Suprapubic skin (tissue), 4 donors: ENCODE measurements around the gene OSBP2. TPM values are rescaled to one million over a fixed set of nuclear protein-coding genes. Genes with fewer than 3 reads are reported as not detected.

Source experiments
- DNase-seq, 2 donors: peaks; one replicate each; pipeline ENCODE4 v3.0.0-alpha.2; 2019; ENCODE audit warnings: low spot score in 2 of 2
- H3K27ac ChIP-seq: fragments of 200-600 bp; sonication (generic); one replicate; pipeline ENCODE4 v1.5.1; 2019
- H3K27me3 ChIP-seq: fragments of 200-600 bp; sonication (generic); one replicate; pipeline ENCODE4 v1.5.1; 2019
- H3K36me3 ChIP-seq: fragments of 200-600 bp; sonication (generic); one replicate; pipeline ENCODE4 v1.5.1; 2019
- H3K4me1 ChIP-seq: fragments of 200-600 bp; sonication (generic); one replicate; pipeline ENCODE4 v1.5.1; 2019
- H3K4me3 ChIP-seq: fragments of 200-600 bp; sonication (generic); one replicate; pipeline ENCODE4 v1.5.1; 2019; ENCODE audit warnings: mild to moderate bottlenecking
- H3K9me3 ChIP-seq: fragments of 200-600 bp; sonication (generic); one replicate; pipeline ENCODE4 v1.5.1; 2019
- EP300 ChIP-seq: sonication (generic); formaldehyde crosslinking; IDR thresholded peaks from one replicate; pipeline ENCODE4 v1.6.1; 2017; ENCODE audit warnings: antibody characterized with exemption
- POLR2A ChIP-seq, 2 donors: fragments of 450-650 bp; IDR thresholded peaks; one replicate each; pipeline ENCODE4 v1.6.1; 2017; ENCODE audit warnings: antibody characterized with exemption in 2 of 2, mild to moderate bottlenecking in 2 of 2, moderate library complexity in 2 of 2
- POLR2AphosphoS5 ChIP-seq, 3 donors: sonication (generic); formaldehyde crosslinking; IDR thresholded peaks; one replicate each; pipeline ENCODE4 v1.6.1; 2017; ENCODE audit warnings: antibody characterized with exemption in 3 of 3
- whole genome bisulfite sequencing: methylation state at CpG from one replicate; pipeline ENCODE4 v1.1.5; 2018; 5-methylcytosine and 5-hydroxymethylcytosine counted together
- total RNA-seq, 4 donors: library from RNA; depleted of rRNA; stranded (reverse); fragments of >200 nt; gene quantifications; one replicate each; pipeline ENCODE4 v1.1.0, GENCODE V29; 2016
- TF ChIP-seq, protein P1 (sequence below), 2 donors: fragments of 200-600 bp in 1 of 2; fragments of 450-650 bp in 1 of 2; sonication (generic) in 1 of 2; IDR thresholded peaks; one replicate each; pipeline ENCODE4 v1.5.1; 2016 to 2019; ENCODE audit warnings: antibody characterized with exemption in 2 of 2, mild to moderate bottlenecking in 1 of 2, moderate library complexity in 1 of 2

The OSBP2 gene
- total RNA-seq, 4 donors from 2014 or later, result 3.9 to 11.3 (median 6.4) TPM

DNA sequence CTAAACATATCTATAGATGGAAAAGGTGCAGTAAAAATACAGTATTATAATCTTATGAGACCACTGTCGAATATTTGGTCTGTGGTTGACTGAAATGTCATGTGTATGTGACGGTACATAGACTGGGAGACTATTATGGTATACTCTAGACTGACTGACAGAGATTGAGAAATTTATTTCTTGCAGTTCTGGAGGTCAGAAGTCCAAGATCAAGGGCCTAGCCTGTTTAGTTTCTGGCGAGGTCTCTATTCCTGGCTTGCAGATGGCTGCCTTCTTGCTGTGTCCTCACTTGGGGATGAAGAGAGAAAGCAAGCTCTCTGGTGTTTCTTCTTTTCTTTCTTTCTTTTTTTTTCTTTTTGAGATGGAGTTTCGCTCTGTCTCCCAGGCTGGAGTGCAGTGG, 7.3 kb upstream of the OSBP2 start:
- TF ChIP-seq EP300 (no peak), POLR2A (IDR thresholded peaks at IDR 0.05) (no peak), POLR2AphosphoS5 (IDR thresholded peaks at IDR 0.05) (no peak)
- TF ChIP-seq, protein P1, sequence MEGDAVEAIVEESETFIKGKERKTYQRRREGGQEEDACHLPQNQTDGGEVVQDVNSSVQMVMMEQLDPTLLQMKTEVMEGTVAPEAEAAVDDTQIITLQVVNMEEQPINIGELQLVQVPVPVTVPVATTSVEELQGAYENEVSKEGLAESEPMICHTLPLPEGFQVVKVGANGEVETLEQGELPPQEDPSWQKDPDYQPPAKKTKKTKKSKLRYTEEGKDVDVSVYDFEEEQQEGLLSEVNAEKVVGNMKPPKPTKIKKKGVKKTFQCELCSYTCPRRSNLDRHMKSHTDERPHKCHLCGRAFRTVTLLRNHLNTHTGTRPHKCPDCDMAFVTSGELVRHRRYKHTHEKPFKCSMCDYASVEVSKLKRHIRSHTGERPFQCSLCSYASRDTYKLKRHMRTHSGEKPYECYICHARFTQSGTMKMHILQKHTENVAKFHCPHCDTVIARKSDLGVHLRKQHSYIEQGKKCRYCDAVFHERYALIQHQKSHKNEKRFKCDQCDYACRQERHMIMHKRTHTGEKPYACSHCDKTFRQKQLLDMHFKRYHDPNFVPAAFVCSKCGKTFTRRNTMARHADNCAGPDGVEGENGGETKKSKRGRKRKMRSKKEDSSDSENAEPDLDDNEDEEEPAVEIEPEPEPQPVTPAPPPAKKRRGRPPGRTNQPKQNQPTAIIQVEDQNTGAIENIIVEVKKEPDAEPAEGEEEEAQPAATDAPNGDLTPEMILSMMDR (IDR thresholded peaks at IDR 0.05), result no peak
- no peaks in the 10 kb centered on the region for H3K9me3 ChIP-seq
- H3K36me3 ChIP-seq, result no peaks in the 10 kb centered on the region
- WGBS, result 88% methylated on average over 4 of the region's 4 CpGs
- H3K27ac ChIP-seq, result no peak overlapping the region
- H3K27me3 ChIP-seq, result no peaks in the 10 kb centered on the region
- no peaks in the 10 kb centered on the region for H3K4me1 ChIP-seq
- DNase-seq, result no peak
- no peak overlapping the region for H3K4me3 ChIP-seq

DNA sequence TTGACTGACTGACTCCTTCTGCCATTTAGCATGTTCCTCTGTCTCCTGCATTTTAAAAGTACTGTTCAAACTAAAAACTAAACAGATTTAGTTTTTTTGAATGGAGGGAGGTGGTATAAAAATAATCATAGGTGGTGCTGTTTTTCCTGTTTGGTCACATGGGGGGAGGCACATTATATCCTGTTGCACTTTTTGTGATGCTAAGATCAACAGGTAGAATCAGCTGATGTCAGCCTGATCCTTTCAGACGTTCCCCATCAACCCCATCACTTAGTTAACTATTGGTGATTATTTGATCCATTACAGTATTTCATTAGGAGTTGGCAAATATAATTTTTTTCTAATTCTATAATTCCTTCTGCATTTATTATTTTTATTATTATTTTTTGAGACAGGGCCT, 5.1 kb upstream of the OSBP2 start:
- no peaks in the 10 kb centered on the region for H3K27me3 ChIP-seq
- H3K27ac ChIP-seq, result no peak overlapping the region
- H3K9me3 ChIP-seq, result no peaks in the 10 kb centered on the region
- peaks cover 6% of the 10 kb centered on the region for H3K4me1 ChIP-seq
- WGBS, result 55% methylated on average over 1 of the region's 1 CpG
- H3K4me3 ChIP-seq, result no peak overlapping the region
- DNase-seq, result no peak
- TF ChIP-seq, protein P1 (IDR thresholded peaks at IDR 0.05), result no peak
- no peak for TF ChIP-seq POLR2AphosphoS5 (IDR thresholded peaks at IDR 0.05)
- no peaks in the 10 kb centered on the region for H3K36me3 ChIP-seq

DNA sequence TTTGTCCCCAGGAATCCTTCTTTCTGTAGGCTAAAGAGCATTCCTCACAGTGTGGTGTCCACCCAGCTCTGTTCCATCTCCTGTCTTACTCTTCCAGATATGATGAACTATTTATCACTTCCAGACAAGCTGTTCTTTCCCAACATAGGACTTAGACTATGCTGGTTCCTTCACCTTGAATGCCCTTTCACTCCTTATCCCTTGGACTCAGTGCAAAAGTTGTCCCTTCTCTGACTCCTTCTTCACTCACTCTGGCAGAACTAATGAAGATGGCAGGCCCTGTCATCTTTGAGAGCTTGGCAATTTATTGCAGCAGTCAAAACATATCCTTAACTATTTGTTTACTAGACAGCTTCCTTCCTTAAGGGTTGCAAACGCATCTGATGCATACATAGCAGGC, 3.5 kb upstream of the OSBP2 start:
- Histone ChIP-seq H3K9me3 (no peaks in the 10 kb centered on the region), H3K27ac (no peak overlapping the region), H3K36me3 (no peaks in the 10 kb centered on the region), H3K4me1 (peaks cover 15% of the 10 kb centered on the region), H3K4me3 (no peak overlapping the region), H3K27me3 (no peaks in the 10 kb centered on the region)
- DNase-seq, result no peak
- 77% methylated on average over 1 of the region's 1 CpG for WGBS
- no peak for TF ChIP-seq EP300
- no peak for TF ChIP-seq POLR2AphosphoS5 (IDR thresholded peaks at IDR 0.05)
- TF ChIP-seq, protein P1 (IDR thresholded peaks at IDR 0.05), result no peak
- TF ChIP-seq POLR2A (IDR thresholded peaks at IDR 0.05), result no peak

DNA sequence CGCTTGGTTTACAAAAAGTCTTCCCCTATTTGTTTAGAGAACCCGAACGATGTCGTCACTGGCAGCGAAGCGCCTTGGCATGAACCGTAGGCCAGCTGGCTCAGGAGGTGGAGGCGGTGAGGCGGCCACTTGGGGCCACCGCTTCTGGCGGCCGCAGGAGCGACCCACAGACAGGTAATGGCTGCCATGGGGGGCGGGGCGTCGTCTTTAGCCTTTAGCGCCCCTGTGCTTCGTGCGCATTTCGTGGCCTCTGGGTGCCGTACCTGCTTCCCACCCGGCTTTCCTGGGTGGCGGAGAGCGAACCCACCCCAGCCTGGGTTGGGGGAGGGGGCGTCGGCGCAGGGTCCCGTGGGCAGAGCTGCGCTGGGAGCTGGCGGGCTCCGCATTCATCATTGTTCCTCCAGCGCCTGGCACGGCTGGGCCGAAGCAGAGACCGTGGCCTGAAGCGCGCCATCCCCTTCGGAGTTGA, 469 bp upstream of the OSBP2 start:
- Histone ChIP-seq H3K36me3 (no peaks in the 10 kb centered on the region), H3K4me3 (peak overlapping the region; percentile 69), H3K9me3 (no peaks in the 10 kb centered on the region), H3K27ac (peak overlapping the region; percentile 37), H3K4me1 (peaks cover 15% of the 10 kb centered on the region), H3K27me3 (no peaks in the 10 kb centered on the region)
- TF ChIP-seq POLR2A (IDR thresholded peaks at IDR 0.05), result no peak
- TF ChIP-seq, protein P1 (IDR thresholded peaks at IDR 0.05), result no peak
- no peak for TF ChIP-seq EP300
- TF ChIP-seq POLR2AphosphoS5 (IDR thresholded peaks at IDR 0.05), result no peak
- DNase-seq, result no peak
- 0% methylated on average over 19 of the region's 38 CpGs for WGBS

DNA sequence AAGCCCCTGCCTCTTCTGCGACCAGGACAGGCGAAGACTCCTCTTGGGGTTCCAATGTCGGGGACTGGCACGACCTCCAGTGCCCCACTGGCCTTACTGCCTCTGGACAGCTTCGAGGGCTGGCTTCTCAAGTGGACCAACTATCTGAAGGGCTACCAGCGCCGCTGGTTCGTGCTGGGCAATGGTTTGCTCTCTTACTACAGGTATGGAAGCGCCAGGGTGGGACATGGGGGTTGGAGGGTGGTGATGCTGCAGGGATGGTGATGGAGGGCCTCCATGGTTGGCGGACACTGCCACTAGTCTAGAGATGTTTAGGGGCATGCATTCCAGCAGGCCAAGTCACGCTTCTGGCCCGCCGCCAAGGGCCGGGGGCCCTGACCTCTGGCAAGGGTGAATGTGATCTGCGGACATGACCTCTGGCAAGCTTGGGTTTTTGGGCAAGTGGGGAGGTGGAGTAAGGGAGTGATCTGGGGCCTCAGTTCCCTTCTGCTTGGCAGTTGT, 727 bp downstream of the OSBP2 start:
- DNase-seq, result no peak
- H3K27me3 ChIP-seq, result no peaks in the 10 kb centered on the region
- no peaks in the 10 kb centered on the region for H3K36me3 ChIP-seq
- TF ChIP-seq, protein P1 (IDR thresholded peaks at IDR 0.05), result no peak
- TF ChIP-seq POLR2AphosphoS5 (IDR thresholded peaks at IDR 0.05) (no peak), POLR2A (IDR thresholded peaks at IDR 0.05) (no peak)
- H3K27ac ChIP-seq, result no peak overlapping the region
- no peaks in the 10 kb centered on the region for H3K9me3 ChIP-seq
- peak overlapping the region; percentile 69 for H3K4me3 ChIP-seq
- WGBS, result 43% methylated on average over 1 of the region's 15 CpGs
- H3K4me1 ChIP-seq, result peaks cover 15% of the 10 kb centered on the region
